ENCODE results near the gene BTD. TPM values are rescaled to one million over a fixed set of nuclear protein-coding genes. Genes with fewer than 3 reads are reported as not detected.

The BTD gene
- polyA plus RNA-seq, 1 donor (not counting 4 experiments of a cell fraction or from before 2014, with no cell fraction given): 12.0 TPM

DNA sequence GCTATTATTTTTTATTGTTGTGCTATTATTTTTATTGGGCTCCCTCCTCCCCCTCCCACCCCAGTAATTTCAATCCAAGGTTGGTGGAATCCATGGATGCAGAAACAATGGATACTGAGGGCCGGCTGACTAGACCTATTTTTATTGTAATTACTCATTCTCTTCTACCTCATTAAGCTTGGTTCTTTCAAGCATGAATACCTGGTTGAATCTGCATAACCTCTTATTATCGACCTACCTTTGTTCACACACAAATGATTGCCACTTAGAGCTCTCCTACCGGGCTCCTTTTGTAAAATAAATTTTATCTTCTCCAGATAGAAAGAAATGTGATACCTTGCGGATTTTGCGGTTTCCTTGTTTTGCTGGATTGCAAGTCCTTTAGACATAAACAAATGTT, 31.6 kb downstream of the BTD start:
- H4K20me1 ChIP-seq (ENCODE audit: control insufficient read depth, extremely low read depth, insufficient read depth, low read length): no peaks in the 10 kb centered on the region
- H3K79me2 ChIP-seq (ENCODE audit: control insufficient read depth, insufficient read depth, low read length): no peaks in the 10 kb centered on the region
- H3K4me1 ChIP-seq (ENCODE audit: control insufficient read depth, extremely low read depth, insufficient read depth, low read length): peaks cover 35% of the 10 kb centered on the region
- no peak overlapping the region for H3K4me3 ChIP-seq (ENCODE audit: control insufficient read depth in 2 of 3, extremely low read depth in 1 of 3, insufficient read depth in 2 of 3, low read depth in 1 of 3, low read length in 3 of 3)
- H3K9me3 ChIP-seq (ENCODE audit: control insufficient read depth, low read depth, low read length): no peaks in the 10 kb centered on the region
- dilution Hi-C loops (cut with MboI; ENCODE audit: extremely low pct_ligation_motif_present, low sequenced_read_pairs): no loop called here
- H3K27ac ChIP-seq (ENCODE audit: control insufficient read depth, insufficient read depth, low read length): no peak overlapping the region
- no peak for FAIRE-seq
- TF ChIP-seq, protein P1, sequence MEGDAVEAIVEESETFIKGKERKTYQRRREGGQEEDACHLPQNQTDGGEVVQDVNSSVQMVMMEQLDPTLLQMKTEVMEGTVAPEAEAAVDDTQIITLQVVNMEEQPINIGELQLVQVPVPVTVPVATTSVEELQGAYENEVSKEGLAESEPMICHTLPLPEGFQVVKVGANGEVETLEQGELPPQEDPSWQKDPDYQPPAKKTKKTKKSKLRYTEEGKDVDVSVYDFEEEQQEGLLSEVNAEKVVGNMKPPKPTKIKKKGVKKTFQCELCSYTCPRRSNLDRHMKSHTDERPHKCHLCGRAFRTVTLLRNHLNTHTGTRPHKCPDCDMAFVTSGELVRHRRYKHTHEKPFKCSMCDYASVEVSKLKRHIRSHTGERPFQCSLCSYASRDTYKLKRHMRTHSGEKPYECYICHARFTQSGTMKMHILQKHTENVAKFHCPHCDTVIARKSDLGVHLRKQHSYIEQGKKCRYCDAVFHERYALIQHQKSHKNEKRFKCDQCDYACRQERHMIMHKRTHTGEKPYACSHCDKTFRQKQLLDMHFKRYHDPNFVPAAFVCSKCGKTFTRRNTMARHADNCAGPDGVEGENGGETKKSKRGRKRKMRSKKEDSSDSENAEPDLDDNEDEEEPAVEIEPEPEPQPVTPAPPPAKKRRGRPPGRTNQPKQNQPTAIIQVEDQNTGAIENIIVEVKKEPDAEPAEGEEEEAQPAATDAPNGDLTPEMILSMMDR (optimal IDR thresholded peaks at IDR 0.05 in 1 of 3, IDR thresholded peaks at IDR 0.05 in 1 of 3, conservative IDR thresholded peaks at IDR 0.05 in 1 of 3; ENCODE audit: extremely low read depth in 1 of 3, insufficient read depth in 2 of 3, low read length in 3 of 3): no peak
- TF ChIP-seq EZH2 (IDR thresholded peaks at IDR 0.05; ENCODE audit: low read length): no peak
- no peaks in the 10 kb centered on the region for H3K9me1 ChIP-seq (ENCODE audit: control insufficient read depth, extremely low read depth, insufficient read depth, low read length)
- no peak for DNase-seq (ENCODE audit: low read depth, low spot score)
- no peaks in the 10 kb centered on the region for H3K27me3 ChIP-seq (ENCODE audit: control insufficient read depth, extremely low read depth, insufficient read depth, low read length)
- H3K9ac ChIP-seq (ENCODE audit: control insufficient read depth, extremely low read depth, insufficient read depth, low read length): no peak overlapping the region
- no peaks in the 10 kb centered on the region for H3K36me3 ChIP-seq (ENCODE audit: control insufficient read depth in 2 of 2, extremely low read depth in 1 of 2, insufficient read depth in 2 of 2, low read length in 2 of 2)
- H2AFZ ChIP-seq (ENCODE audit: control insufficient read depth, low read length): no peak overlapping the region
- H3K4me2 ChIP-seq (ENCODE audit: control insufficient read depth, extremely low read depth, insufficient read depth, low read depth, low read length): no peak overlapping the region

DNA sequence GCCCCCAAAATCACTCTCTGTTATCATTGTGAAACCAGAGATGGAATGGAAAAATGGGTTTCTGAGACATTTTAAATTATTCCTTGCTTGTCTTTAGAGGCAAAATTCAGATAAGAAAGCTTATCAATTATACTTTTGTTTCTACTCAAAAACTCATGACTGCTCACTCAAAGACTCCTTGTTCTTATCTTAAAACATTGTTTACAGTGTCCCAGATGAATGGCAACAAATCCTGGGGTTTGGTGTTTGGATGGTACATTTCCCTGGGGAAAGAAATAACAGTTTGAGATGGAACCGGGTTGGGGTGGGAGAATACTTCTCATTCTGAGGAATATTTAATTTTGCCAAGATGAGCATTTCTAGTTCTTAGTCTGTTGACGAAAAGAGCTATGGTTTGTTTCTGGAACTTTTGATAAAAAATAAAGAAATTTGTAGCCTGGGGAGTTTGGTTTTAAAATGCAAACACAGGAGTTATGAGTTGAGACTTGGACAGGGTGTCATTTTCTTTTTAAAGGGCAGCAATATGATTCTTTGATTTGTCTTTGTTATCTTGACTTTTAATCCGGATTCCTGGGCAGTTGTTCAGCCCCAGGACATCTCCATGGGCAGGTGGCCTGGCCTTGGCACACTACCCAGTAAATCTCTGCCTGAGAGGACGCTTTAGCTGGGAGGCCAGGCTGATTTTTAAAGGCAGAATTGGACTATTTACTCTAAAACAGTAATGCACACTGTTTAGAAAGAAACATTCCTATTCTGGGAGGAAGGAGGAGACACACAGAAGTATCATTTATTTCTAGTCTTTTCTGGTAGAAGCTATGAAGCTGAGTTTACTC, 32.4 kb downstream of the BTD start:
- H3K27ac ChIP-seq (ENCODE audit: control insufficient read depth, insufficient read depth, low read length): no peak overlapping the region
- H2AFZ ChIP-seq (ENCODE audit: control insufficient read depth, low read length): no peak overlapping the region
- no peaks in the 10 kb centered on the region for H3K9me1 ChIP-seq (ENCODE audit: control insufficient read depth, extremely low read depth, insufficient read depth, low read length)
- peaks cover 35% of the 10 kb centered on the region for H3K4me1 ChIP-seq (ENCODE audit: control insufficient read depth, extremely low read depth, insufficient read depth, low read length)
- no peaks in the 10 kb centered on the region for H3K9me3 ChIP-seq (ENCODE audit: control insufficient read depth, low read depth, low read length)
- H3K79me2 ChIP-seq (ENCODE audit: control insufficient read depth, insufficient read depth, low read length): no peaks in the 10 kb centered on the region
- H3K4me2 ChIP-seq (ENCODE audit: control insufficient read depth, extremely low read depth, insufficient read depth, low read depth, low read length): no peak overlapping the region
- dilution Hi-C loops (cut with MboI; ENCODE audit: extremely low pct_ligation_motif_present, low sequenced_read_pairs): no loop called here
- TF ChIP-seq, protein P1 (optimal IDR thresholded peaks at IDR 0.05 in 1 of 3, IDR thresholded peaks at IDR 0.05 in 1 of 3, conservative IDR thresholded peaks at IDR 0.05 in 1 of 3; ENCODE audit: extremely low read depth in 1 of 3, insufficient read depth in 2 of 3, low read length in 3 of 3): no peak
- TF ChIP-seq EZH2 (IDR thresholded peaks at IDR 0.05; ENCODE audit: low read length): no peak
- no peak overlapping the region for H3K4me3 ChIP-seq (ENCODE audit: control insufficient read depth in 2 of 3, extremely low read depth in 1 of 3, insufficient read depth in 2 of 3, low read depth in 1 of 3, low read length in 3 of 3)
- H3K27me3 ChIP-seq (ENCODE audit: control insufficient read depth, extremely low read depth, insufficient read depth, low read length): no peaks in the 10 kb centered on the region
- FAIRE-seq: no peak
- DNase-seq (ENCODE audit: low read depth, low spot score): no peak
- H3K9ac ChIP-seq (ENCODE audit: control insufficient read depth, extremely low read depth, insufficient read depth, low read length): no peak overlapping the region
- H3K36me3 ChIP-seq (ENCODE audit: control insufficient read depth in 2 of 2, extremely low read depth in 1 of 2, insufficient read depth in 2 of 2, low read length in 2 of 2): no peaks in the 10 kb centered on the region
- no peaks in the 10 kb centered on the region for H4K20me1 ChIP-seq (ENCODE audit: control insufficient read depth, extremely low read depth, insufficient read depth, low read length)
